SIG-M5 treated with dmso at 0.1 percent for 504 hours (cell line): Measurements from ENCODE around the gene DPP10.

Experiments used
- DNase-seq: peaks from one replicate; lab custom pipeline; 2025; ENCODE audit not compliant: unreplicated experiment; lab: John Stamatoyannopoulos, UW

DPP10 gene

DNA sequence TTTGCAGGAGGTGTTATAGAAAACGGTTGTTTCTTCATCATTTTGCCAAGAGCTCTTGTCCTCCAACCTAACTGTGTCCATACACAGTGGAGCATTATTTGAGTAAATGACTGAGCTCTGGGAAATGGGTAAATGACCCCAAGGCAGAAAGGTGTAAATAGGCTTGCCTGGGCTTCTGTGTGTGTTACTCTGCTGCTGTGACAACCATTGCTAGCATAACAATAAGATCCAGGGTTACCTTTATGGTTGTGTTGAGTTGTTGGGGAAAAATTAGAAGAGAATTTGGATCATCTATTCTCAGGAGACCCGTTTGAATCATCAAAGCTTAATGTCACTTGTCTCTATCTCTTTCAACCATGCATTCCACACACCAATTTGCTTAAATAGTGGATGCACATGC lies 672.7 kb downstream of the DPP10 start:
- DNase-seq = no peak

DNA sequence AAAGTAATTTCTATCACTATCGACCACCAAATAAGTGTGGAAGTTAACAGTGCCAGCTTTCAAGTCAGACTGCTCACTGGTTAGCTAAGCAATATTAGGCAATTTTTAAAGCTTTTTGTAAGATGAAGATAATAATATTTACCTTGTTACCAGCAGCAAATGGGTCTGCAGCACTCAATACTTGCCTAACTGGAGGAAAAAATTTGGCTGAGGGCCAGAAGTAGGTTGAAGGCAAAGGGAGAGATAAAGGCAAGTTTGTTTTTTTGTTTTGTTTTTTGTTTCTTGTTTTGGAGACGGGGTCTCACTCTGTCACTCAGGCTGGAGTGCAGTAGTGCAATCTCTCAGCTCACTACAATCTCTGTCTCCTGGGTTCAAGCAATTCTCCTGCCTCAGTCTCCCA lies 675.9 kb downstream of the DPP10 start:
- DNase-seq = no peak

DNA sequence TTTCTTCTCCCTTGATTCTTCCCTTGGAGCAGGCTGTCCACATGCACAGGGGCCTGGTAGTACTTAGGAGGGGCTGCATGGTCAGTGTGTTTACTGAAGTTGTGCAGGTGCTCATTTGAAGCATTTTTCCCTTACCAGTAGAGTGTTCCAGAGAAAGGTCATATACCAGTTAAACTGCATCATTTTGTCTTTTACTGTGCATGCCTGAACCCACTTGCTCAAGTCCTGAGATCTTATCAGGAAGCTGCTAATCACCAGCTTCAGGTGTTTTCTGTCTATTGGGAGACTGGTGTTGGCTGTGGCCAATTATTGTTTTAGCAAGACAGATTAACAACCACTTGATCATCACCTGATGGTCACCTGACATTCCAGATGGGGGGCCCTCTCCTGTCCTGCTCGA lies 676.6 kb downstream of the DPP10 start:
- no peak for DNase-seq

- DNase-seq = no peak
Measured at GRCh38 chr2:115122701-115123100, 680.3 kb downstream of the DPP10 start.

- no peak for DNase-seq
Measured at GRCh38 chr2:115124817-115125216, 682.4 kb downstream of the DPP10 start.

DNA sequence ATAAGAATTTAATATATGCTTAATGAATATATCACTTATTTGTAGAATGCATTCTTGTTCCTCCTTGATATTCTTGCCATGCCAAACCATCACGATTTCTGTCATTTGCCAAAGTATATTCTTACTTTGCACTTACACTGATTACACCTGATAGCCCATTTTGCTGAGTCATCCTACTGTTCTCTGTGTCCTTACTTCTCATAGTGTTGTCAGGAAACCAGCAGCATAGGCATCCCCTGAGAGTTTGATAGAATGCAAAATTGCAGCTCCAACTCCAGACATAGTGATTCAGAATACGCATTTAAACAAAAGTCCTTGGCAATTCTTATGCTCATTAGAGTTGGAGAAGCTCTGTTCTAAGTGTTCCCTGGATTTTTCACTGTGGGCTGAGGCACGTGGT lies 687.1 kb downstream of the DPP10 start:
- no peak for DNase-seq

GRCh38 chr2:115160531-115161080 lies 718.2 kb downstream of the DPP10 start:
- DNase-seq = no peak

DNA sequence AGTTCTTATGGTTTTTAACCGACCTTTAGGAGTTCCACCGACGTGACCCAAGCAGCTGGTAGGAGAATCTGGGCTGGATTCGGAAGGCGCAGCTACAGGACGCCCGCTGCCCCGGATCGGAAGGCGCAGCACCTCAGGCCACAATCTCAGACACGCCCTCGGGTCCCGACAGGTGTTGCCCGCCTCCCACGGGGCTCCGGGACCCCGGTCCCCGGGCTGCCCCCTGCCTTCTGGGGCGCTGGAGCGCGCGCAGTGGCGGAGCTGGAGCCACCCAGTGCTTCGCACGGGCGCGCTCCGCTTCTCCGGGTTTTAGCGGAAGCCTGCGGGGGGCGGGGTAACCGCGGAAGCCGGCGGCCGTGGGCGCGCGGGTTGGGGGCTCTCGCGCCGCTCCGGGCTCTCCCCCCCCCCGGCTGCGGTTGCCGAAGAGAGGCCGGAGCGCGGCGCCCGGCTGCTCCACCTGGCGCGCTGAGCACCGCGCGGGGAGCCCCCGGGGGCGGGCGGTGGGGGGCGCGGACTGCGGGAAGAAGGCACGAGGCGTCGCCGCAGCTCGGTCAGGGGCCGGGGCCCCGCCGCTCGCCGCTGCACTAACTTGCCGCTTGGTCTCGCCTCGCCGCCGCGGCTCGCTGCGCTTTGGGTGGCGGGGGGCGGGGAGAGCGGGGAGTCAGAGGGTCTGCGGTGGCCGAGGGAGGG lies 718.8 kb downstream of the DPP10 start:
- no peak for DNase-seq

GRCh38 chr2:115161771-115162493 lies 719.5 kb downstream of the DPP10 start:
- DNase-seq = no peak

DNA sequence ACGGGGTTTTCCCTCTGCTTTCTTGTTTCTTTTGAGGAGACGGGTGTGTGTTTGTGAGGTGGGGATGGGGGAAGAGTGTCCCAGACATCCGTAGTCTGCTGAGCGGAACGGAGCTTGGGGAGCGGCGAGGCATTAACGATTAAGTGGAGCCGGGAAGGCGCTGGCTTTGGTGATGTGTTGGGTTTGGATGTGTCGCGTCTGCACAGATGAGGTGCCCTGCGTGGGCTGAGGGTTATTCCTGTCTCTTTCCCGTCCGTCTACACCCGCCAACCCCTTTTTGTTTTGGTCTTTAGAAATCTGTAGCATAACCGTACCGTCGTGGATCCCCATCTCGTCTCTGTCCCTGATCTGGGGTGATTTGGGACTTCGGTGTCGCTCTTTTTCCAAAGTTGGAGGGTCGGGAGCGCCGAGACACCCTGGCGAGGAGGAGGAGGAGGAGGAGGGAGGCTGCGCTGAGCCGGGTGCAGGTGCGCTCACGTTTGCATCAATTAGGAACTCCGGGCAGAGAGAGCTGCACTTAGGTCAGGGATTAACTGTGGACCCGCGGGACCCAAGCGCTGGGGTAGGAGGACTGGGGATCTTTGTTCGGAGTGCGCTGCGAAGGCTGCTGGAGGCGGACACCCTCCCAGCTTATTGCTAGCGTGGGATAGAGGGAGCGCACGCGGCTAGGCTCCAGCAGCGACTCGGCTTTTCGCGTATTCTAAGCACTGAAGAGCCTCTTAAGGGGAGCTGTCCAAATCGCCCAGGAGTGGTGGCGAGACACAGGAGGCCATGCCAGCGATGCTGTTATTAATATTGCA lies 720.3 kb downstream of the DPP10 start:
- no peak for DNase-seq

- no peak for DNase-seq
Measured at GRCh38 chr2:115163572-115163971, 721.1 kb downstream of the DPP10 start.

- DNase-seq = peak; percentile 38
Measured at GRCh38 chr2:115165529-115166109, 723.2 kb downstream of the DPP10 start.

DNA sequence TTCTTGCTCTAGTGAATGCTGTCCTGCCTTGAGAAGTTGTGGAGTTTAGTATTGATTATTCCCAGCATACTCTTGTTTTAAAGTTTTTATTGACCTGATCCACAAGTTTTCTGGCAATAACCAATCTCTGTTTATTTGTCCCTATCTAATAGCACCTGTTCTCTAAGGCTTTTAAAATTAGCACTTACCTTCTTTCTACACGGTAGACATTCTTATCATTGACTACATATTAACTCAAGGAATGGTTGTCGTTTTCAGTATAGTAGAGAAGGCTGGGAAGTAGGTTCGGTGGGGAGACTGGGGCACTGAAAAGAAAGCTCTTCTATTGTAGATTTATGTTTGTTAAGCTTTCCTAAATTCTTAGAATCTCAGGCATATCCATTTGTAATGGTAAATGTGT lies 726.0 kb downstream of the DPP10 start:
- no peak for DNase-seq

DNA sequence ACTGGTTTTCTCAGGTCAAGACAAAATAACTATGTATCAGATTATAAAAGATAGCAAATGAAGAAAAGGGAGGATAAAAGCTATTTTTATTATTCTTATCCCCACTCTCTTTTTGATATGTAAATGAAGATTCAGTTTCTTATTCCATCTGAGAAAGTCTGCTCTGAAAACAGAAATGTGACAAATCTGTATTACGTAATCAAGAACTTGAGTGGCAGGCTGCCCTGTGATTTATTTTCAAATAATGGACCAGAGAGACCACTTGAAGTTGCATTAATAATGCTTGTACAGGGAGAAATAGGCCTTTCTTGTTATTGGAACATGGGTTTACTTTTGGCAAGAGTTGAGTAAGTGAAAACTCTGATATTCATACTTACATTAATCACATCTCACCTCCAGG lies 727.4 kb downstream of the DPP10 start:
- DNase-seq = no peak

DNA sequence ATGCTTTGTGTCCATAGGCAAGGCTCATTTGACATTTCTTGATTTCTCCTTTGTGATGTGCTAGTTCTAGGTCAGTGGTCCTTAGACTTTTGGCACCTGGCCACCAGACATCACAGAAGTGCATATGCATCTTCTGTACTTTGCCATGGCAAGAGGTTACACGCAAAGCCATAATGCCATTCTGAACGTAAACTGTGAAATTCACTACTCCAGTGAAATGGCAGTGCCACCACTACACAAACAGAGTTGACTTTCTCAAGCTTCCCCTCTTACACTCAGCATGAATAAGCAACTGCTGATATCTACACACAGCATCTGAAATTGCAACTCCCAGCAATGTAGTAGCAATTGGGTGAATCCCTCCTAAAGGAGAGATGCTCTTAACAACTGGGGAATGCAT lies 729.3 kb downstream of the DPP10 start:
- no peak for DNase-seq

DNA sequence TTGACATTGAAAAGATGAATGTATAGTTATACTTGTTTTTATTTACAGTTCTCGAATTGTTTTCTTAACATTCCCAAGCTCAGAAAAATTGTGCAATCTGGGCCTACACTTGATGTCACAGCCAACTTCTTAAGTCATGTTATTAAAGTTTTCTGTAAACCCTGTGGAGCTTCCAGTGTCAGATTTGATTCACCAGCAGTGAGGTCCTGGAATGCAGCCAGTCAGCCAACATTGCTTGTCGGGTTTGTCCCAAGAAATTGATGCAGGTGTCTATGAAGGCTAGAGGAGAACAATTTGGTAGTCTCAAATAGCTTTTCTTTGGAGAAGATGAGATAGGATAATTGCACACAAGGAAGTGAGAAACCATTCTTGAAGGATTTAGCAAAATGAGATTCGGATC lies 732.2 kb downstream of the DPP10 start:
- DNase-seq = no peak

- DNase-seq = no peak
Measured at GRCh38 chr2:115183144-115183543, 740.7 kb downstream of the DPP10 start.

DNA sequence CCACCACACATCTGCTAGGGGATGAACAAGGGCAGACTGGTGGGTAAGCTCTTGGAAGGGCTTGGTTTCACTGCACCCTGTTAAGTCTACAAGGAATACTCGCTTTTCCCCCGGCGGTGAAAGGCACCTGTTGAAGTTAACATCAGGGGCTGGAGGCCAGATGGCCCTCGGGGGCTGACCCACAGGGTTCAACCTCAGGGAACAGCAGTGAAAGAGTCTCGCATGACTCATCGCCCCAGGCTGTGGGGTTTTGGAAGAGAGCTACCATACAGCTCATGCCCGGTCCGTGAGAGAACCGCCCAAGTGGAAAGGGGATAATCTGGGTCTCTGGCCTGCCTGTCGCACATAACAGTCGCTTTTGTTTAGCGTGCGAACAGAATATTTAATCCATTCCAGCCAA lies 748.0 kb downstream of the DPP10 start:
- no peak for DNase-seq

GRCh38 chr2:115194623-115195022 lies 752.2 kb downstream of the DPP10 start:
- no peak for DNase-seq

- no peak for DNase-seq
Measured at GRCh38 chr2:115196587-115196986, 754.1 kb downstream of the DPP10 start.

- no peak for DNase-seq
Measured at GRCh38 chr2:115199966-115200365, 757.5 kb downstream of the DPP10 start.
